Tibial nerve (tissue), 4 donors: Measurements from ENCODE around the gene ITGAD. TPM values are rescaled to one million over a fixed set of nuclear protein-coding genes. Genes with fewer than 3 reads are reported as not detected.
A peak's percentile ranks its signal among the peaks of the same experiment; 100 is the strongest.

Experiments
- DNase-seq, 2 donors: peaks; one replicate each; pipeline ENCODE4 v3.0.0-alpha.2; 2019; ENCODE audit warnings: low spot score in 2 of 2
- H3K27ac ChIP-seq, 4 donors: fragments of 200-600 bp; sonication (generic) in 3 of 4; one replicate each; pipeline ENCODE4 v1.5.1; 2017 to 2019; ENCODE audit warnings: mild to moderate bottlenecking in 1 of 4
- H3K27me3 ChIP-seq, 2 donors: fragments of 200-600 bp; sonication (generic) in 1 of 2; one replicate each; pipeline versions ENCODE4 v1.5.1 to v1.6.0; 2017 to 2019
- H3K36me3 ChIP-seq, 3 donors: fragments of 200-600 bp; sonication (generic); one replicate each; pipeline ENCODE4 v1.5.1; 2018 to 2019
- H3K4me1 ChIP-seq, 4 donors: fragments of 200-600 bp; sonication (generic) in 3 of 4; one replicate each; pipeline ENCODE4 v1.5.1; 2017 to 2019
- H3K4me3 ChIP-seq, 4 donors: fragments of 200-600 bp; sonication (generic) in 3 of 4; one replicate each; pipeline ENCODE4 v1.5.1; 2017 to 2019; ENCODE audit warnings: mild to moderate bottlenecking in 1 of 4, moderate library complexity in 1 of 4
- H3K9me3 ChIP-seq, 4 donors: fragments of 200-600 bp; sonication (generic) in 3 of 4; one replicate each; pipeline ENCODE4 v1.5.1; 2017 to 2019
- CTCF ChIP-seq, 5 experiments: fragments of 200-600 bp in 3 of 5; fragments of 450-650 bp in 2 of 5; sonication (generic) in 3 of 5; IDR thresholded peaks; one replicate each; pipeline ENCODE4 v1.5.1; 2016 to 2019; ENCODE audit warnings: antibody characterized with exemption in 5 of 5, mild to moderate bottlenecking in 3 of 5, moderate library complexity in 2 of 5
- EP300 ChIP-seq, 2 donors: sonication (generic); formaldehyde crosslinking; IDR thresholded peaks; one replicate each; pipeline ENCODE4 v1.6.1; 2017; ENCODE audit warnings: antibody characterized with exemption in 2 of 2, mild to moderate bottlenecking in 1 of 2
- POLR2A ChIP-seq, 2 donors: fragments of 450-650 bp; IDR thresholded peaks; one replicate each; pipeline ENCODE4 v1.6.1; 2017; ENCODE audit warnings: antibody characterized with exemption in 2 of 2, mild to moderate bottlenecking in 2 of 2, moderate library complexity in 2 of 2
- WGBS, 2 donors: methylation state at CpG; one replicate each; pipeline ENCODE4 v1.1.5; 2018; 5-methylcytosine and 5-hydroxymethylcytosine counted together
- total RNA-seq, 4 donors: library from RNA; depleted of rRNA; stranded (reverse); fragments of >200 nt; gene quantifications; one replicate each; pipeline ENCODE4 v1.1.0, GENCODE V29; 2016

ITGAD gene
- total RNA-seq, 4 donors from 2014 or later, result under 0.01 to 0.22 TPM; not detected in 2

- TF ChIP-seq POLR2A (IDR thresholded peaks at IDR 0.05) (no peak), EP300 (IDR thresholded peaks at IDR 0.05) (no peak), CTCF (IDR thresholded peaks at IDR 0.05) (no peak)
- H3K4me1 ChIP-seq, result peaks cover 0 to 37% (median 12%) of the 10 kb centered on the region in 4 donors
- H3K27ac ChIP-seq, result peak overlapping the region in 2 of 4 donors; percentile 97 to 98
- DNase-seq, result no peak
- WGBS, 2 donors, result 72 to 84% methylated on average over 3 of the region's 3 CpGs
- no peaks in the 10 kb centered on the region for H3K9me3 ChIP-seq
- H3K27me3 ChIP-seq, result no peaks in the 10 kb centered on the region
- H3K36me3 ChIP-seq, result peaks cover 0 to 43% (median under 1%) of the 10 kb centered on the region in 3 donors
- no peak overlapping the region for H3K4me3 ChIP-seq
Measured at GRCh38 chr16:31470615-31471014, 77.5 kb downstream of the ITGAD start.

GRCh38 chr16:31471241-31471874 is 78.2 kb downstream of the ITGAD start:
- TF ChIP-seq CTCF (IDR thresholded peaks at IDR 0.05) (no peak), POLR2A (IDR thresholded peaks at IDR 0.05) (no peak), EP300 (IDR thresholded peaks at IDR 0.05) (no peak)
- DNase-seq, result no peak
- Histone ChIP-seq H3K27ac (peak overlapping the region; percentile 88 to 98 (median 96)), H3K36me3 (peaks cover 0 to 43% (median 4%) of the 10 kb centered on the region in 3 donors), H3K9me3 (no peaks in the 10 kb centered on the region), H3K4me3 (peak overlapping the region; percentile 52 to 83 (median 65)), H3K27me3 (no peaks in the 10 kb centered on the region), H3K4me1 (peaks cover 0 to 44% (median 12%) of the 10 kb centered on the region in 4 donors)
- WGBS, 2 donors, result 23 to 24% methylated on average over 15 of the region's 15 CpGs

GRCh38 chr16:31471875-31472708 is 79.0 kb downstream of the ITGAD start, which contains the start of gene TGFB1I1:
TSS of gene TGFB1I1 (plus strand) at chr16:31472152. CDS start at chr16:31472189, 37 bp downstream.
- DNase-seq, result peak; percentile 40 to 44
- Histone ChIP-seq H3K4me3 (peak within 1 kb of the TSS; percentile 52 to 83 (median 65)), H3K27me3 (no peaks in the 10 kb centered on the region), H3K36me3 (peaks cover 0 to 43% (median 4%) of the 10 kb centered on the region in 3 donors), H3K4me1 (peaks cover 0 to 48% (median 12%) of the 10 kb centered on the region in 4 donors), H3K27ac (peak within 1 kb of the TSS; percentile 88 to 98 (median 96)), H3K9me3 (no peaks in the 10 kb centered on the region)
- WGBS, 2 donors, result 0 to 1% methylated on average over 33 to 46 of the region's 63 CpGs
- TF ChIP-seq CTCF (IDR thresholded peaks at IDR 0.05) (no peak), POLR2A (IDR thresholded peaks at IDR 0.05) (no peak), EP300 (IDR thresholded peaks at IDR 0.05) (no peak)

- Histone ChIP-seq H3K4me3 (peak overlapping the region; percentile 52 to 83 (median 65)), H3K9me3 (no peaks in the 10 kb centered on the region), H3K27ac (peak overlapping the region; percentile 88 to 98 (median 96)), H3K27me3 (no peaks in the 10 kb centered on the region), H3K4me1 (peaks cover 0 to 52% (median 12%) of the 10 kb centered on the region in 4 donors), H3K36me3 (peaks cover 0 to 46% (median 4%) of the 10 kb centered on the region in 3 donors)
- WGBS, 2 donors, result 15 to 25% methylated on average over 20 of the region's 20 CpGs
- peak in 1 of 2 donors; percentile 72 for TF ChIP-seq EP300 (IDR thresholded peaks at IDR 0.05)
- peak in 1 of 2 donors; percentile 32 for TF ChIP-seq POLR2A (IDR thresholded peaks at IDR 0.05)
- TF ChIP-seq CTCF (IDR thresholded peaks at IDR 0.05), result peak; percentile 55 to 89 (median 84)
- DNase-seq, result peak; percentile 83 to 84
Measured at GRCh38 chr16:31472709-31473203, 79.6 kb downstream of the ITGAD start.
